Measurements from ENCODE around the gene MAD1L1.

Gene MAD1L1

GRCh38 chr7:2120841-2121830, 111.6 kb downstream of the MAD1L1 start:
- Histone ChIP-seq H3K27ac (ENCODE audit: extremely low read depth, low read depth, low read length) (no peak overlapping the region), H3K36me3 (ENCODE audit: control insufficient read depth in 2 of 2, insufficient read depth in 1 of 2, low read length in 2 of 2) (peaks cover 0 to 8% of the 10 kb centered on the region in 2 experiments; a peak in 1 of 3 replicates), H3K4me1 (ENCODE audit: control insufficient read depth, insufficient read depth, low read length) (no peaks in the 10 kb centered on the region), H3K9me3 (ENCODE audit: control insufficient read depth, insufficient read depth, low read depth, low read length) (no peaks in the 10 kb centered on the region), H3K4me3 (ENCODE audit: low read depth, low read length) (no peak overlapping the region)
- TF ChIP-seq GLIS1 (tag by site-specific recombination; IDR thresholded peaks at IDR 0.05) (peak; percentile 61), ZNF354C (tag by site-specific recombination; IDR thresholded peaks at IDR 0.05; ENCODE audit: borderline replicate concordance, low read depth) (no peak), MEIS1 (CRISPR knock-in tag; IDR thresholded peaks at IDR 0.05; ENCODE audit: borderline replicate concordance) (no peak), ZNF148 (tag by site-specific recombination; IDR thresholded peaks at IDR 0.05; ENCODE audit: borderline replicate concordance) (no peak), ZIC2 (tag by site-specific recombination; IDR thresholded peaks at IDR 0.05) (0 out of 2 replicates have a peak, but pooled peaks have one; percentile 12)
- CTCF ChIA-PET = no interaction called here
- POLR2A ChIA-PET = no interaction called here

- CTCF ChIA-PET = no interaction called here
- Histone ChIP-seq H3K4me3 (ENCODE audit: low read depth, low read length) (no peak overlapping the region), H3K4me1 (ENCODE audit: control insufficient read depth, insufficient read depth, low read length) (no peaks in the 10 kb centered on the region), H3K36me3 (ENCODE audit: control insufficient read depth in 2 of 2, insufficient read depth in 1 of 2, low read length in 2 of 2) (peaks cover 0 to 8% of the 10 kb centered on the region in 2 experiments; a peak in 1 of 3 replicates), H3K27ac (ENCODE audit: extremely low read depth, low read depth, low read length) (no peak overlapping the region), H3K9me3 (ENCODE audit: control insufficient read depth, insufficient read depth, low read depth, low read length) (no peaks in the 10 kb centered on the region)
- POLR2A ChIA-PET = no interaction called here
- TF ChIP-seq ZNF211 (tag by site-specific recombination; IDR thresholded peaks at IDR 0.05; ENCODE audit: low read depth) = no peak
- no peak for TF ChIP-seq ZNF658 (tag by site-specific recombination; IDR thresholded peaks at IDR 0.05)
- TF ChIP-seq HOXC10 (CRISPR knock-in tag; IDR thresholded peaks at IDR 0.05) = no peak
- no peak for TF ChIP-seq ZNF2 (tag by site-specific recombination; IDR thresholded peaks at IDR 0.05)
- TF ChIP-seq KLF10 (tag by site-specific recombination; IDR thresholded peaks at IDR 0.05) = no peak
- no peak for TF ChIP-seq ZNF354C (tag by site-specific recombination; IDR thresholded peaks at IDR 0.05; ENCODE audit: borderline replicate concordance, low read depth)
- no peak for TF ChIP-seq ZNF350 (tag by site-specific recombination; IDR thresholded peaks at IDR 0.05)
- no peak for TF ChIP-seq ZNF830 (tag by site-specific recombination; IDR thresholded peaks at IDR 0.05; ENCODE audit: low read depth)
- no peak for TF ChIP-seq ZNF449 (tag by site-specific recombination; IDR thresholded peaks at IDR 0.05)
- TF ChIP-seq SALL2 (tag by site-specific recombination; IDR thresholded peaks at IDR 0.05; ENCODE audit: borderline replicate concordance) = no peak
- no peak for TF ChIP-seq ZBTB44 (tag by site-specific recombination; IDR thresholded peaks at IDR 0.05)
- no peak for TF ChIP-seq ZNF10 (tag by site-specific recombination; IDR thresholded peaks at IDR 0.05)
- no peak for TF ChIP-seq ZNF140 (tag by site-specific recombination; IDR thresholded peaks at IDR 0.05)
These were observed 112.5 kb downstream of the MAD1L1 start for GRCh38 chr7:2120251-2120660.

Measured in HEK293 (cell line).